HUDEP-2 (cell line): ENCODE results near the gene CCR7.
"Not testable (repeated sequence)": the region's sequence is repeated elsewhere in the genome, so short reads cannot be mapped to it uniquely, and the experiment has no call there.

Source experiments
- DNase-seq, 76 experiments: peaks; one replicate each; lab custom pipeline; 2025; ENCODE audit not compliant: unreplicated experiment in 76 of 76; lab: John Stamatoyannopoulos, UW

The CCR7 gene

DNA sequence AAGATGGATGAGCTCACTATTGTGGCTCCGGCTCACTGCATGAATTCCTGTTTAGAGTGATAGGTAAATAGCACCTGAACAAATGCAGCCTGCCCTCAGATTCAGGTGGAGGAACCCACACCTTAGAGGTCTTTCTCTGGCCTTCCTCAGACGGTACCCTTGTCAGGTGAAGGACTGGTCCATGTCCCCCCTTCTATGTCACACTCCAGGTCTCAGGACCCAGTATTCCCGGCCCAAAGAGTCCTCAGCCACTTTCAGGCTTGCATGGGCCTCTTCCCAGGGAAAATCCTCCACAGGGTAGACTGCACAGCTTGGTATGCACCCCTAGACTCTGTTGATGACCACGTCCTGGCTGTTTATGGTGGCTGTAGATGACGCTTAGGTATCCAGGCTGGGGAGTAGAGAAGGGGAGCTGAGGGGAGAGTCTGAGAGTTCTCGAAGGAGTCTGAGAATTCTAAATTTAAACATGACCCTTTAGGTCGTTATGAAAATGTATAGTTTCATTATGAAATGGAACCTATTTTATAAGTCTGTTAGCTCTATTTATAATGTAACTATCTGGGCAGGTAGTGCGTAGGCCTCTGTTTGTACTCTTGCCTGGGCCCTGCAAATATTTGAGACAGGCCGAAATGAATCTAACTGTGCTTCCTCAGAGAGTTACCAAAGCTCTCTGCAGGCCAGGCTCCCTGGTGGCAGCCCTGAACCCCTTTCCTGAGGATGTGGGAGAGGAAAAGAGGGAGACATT lies 32.5 kb upstream of the CCR7 start:
- no peak for DNase-seq

- no peak for DNase-seq
These were observed 31.9 kb upstream of the CCR7 start for GRCh38 chr17:40597156-40597555.

DNA sequence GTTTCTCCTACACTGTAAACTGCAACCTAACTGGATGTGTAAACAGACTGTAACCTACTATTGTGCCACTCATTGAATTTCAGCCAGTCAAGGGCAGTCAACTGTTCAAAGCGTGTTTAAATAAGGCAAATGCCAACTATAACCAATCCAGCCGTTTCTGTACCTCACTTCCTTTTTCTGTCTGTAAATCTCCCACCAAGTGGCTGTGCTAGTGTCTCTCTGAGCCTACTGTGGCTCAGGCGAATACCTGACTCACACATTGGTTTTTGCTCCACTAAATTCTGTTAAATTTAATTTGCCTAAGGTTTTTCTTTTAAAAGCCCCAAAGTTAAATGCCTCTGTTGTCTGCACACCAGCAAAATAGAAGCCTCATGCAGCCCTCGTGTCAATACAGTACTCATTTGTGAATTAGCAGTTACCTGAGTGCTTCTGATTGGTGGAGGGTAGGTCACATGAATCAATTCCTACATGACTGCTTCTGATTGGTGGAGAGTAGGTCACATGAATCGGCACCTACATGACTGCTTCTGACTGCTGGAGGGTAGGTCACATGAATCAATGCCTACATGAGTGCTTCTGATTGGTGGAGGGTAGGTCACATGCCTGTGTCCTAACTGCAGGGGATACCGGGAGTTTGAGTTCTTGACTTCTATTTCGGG lies 31.1 kb upstream of the CCR7 start:
- DNase-seq, result peak in 3 of 76 experiments; percentile 7 to 14 (median 11)

DNA sequence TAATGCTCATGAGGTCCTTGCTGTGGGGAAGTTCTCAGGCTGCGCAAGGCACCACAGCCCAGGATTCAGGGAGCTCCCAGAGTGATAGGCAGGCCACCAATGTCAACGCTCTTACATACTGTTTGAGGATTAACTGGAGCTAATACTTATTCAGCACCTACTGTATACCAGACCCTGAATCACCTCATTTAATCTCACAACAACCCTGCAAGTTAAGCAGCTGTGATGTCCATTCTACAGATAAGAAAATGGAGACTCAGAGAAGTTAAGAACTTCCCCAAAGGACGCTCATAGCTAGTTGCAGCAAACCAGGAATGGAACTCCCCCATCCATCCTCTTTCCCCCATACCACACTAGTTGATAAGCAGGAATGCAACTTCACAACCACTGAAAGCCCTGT lies 25.5 kb upstream of the CCR7 start:
- DNase-seq, result no peak

- no peak for DNase-seq
These were observed 23.3 kb upstream of the CCR7 start for GRCh38 chr17:40588552-40588951.

GRCh38 chr17:40586264-40586663 lies 21.0 kb upstream of the CCR7 start:
- not testable (repeated sequence) for DNase-seq

GRCh38 chr17:40584950-40585349 lies 19.7 kb upstream of the CCR7 start:
- DNase-seq, result not testable (repeated sequence)

- DNase-seq, result no peak
These were observed 17.1 kb upstream of the CCR7 start for GRCh38 chr17:40582328-40582901.

GRCh38 chr17:40580140-40580539 lies 14.9 kb upstream of the CCR7 start:
- no peak for DNase-seq

DNA sequence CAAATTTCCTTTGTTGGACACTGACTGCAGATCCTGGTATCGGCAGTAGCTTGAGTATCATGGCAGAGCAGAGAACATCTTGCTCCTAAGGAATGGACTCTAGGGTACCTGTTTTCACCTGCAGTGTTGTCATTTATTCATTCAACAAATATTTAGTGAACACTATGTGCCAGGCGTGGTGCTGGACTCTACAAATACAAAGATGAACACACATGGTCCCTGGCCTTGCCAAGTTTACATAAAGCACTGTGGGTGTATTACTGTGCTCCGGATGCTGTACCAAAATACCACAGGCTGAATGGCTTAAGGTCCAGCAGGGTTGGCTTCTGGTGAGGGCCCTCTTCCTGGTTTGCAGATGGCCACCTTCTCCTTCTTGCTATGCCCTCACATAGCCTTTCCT lies 14.2 kb upstream of the CCR7 start:
- no peak for DNase-seq

GRCh38 chr17:40577611-40578065 lies 12.4 kb upstream of the CCR7 start:
- DNase-seq, result no peak

GRCh38 chr17:40576113-40576740 lies 11.0 kb upstream of the CCR7 start:
- no peak for DNase-seq

DNA sequence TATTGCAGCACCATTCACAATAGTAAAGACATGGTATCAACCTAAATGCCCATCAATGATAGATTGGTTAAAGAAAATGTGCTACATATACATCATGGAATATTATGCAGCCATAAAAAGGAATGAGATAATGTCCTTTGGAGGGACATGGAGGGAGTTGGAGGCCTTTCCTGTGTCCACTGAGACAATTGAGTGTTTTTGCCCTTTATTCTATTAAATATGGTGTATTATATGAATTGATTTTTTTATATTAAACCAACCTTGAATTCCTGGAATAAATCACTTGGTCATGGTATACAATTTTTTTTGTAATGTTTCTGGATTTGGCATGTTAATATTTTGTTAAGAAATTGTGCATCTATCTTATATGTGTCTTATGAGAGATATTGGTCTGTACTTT lies 9.0 kb upstream of the CCR7 start:
- no peak for DNase-seq

DNA sequence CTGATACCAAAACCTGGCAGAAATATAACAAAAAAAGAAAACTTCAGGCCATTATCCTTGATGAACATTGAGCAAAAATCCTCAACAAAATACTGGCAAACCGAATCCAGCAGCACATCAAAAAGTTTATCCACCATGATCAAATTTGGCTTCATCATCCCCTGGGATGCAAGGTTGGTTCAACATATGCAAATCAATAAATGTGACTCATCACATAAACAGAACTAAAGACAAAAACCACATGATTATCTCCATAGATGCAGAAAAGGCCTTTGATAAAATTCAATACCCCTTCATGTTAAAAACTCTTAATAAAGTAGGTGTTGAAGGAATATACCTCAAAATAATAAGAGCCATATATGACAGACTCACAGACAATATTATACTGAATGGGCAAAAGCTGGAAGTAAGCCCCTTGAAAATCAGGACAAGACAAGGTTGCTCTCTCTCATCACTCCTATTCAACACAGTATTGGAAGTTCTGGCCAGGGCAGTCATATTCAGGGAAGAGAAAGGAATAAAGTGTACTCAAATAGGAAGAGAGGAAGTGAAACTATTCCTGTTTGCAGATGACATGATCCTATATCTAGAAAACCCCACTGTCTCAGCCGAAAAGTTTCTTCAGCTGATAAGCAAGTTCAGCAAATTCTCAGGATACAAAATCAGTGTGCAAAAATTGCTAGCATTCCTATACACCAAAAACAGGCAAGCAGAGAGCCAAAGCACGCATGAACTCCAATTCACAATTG lies 7.1 kb upstream of the CCR7 start:
- DNase-seq, result not testable (repeated sequence)

DNA sequence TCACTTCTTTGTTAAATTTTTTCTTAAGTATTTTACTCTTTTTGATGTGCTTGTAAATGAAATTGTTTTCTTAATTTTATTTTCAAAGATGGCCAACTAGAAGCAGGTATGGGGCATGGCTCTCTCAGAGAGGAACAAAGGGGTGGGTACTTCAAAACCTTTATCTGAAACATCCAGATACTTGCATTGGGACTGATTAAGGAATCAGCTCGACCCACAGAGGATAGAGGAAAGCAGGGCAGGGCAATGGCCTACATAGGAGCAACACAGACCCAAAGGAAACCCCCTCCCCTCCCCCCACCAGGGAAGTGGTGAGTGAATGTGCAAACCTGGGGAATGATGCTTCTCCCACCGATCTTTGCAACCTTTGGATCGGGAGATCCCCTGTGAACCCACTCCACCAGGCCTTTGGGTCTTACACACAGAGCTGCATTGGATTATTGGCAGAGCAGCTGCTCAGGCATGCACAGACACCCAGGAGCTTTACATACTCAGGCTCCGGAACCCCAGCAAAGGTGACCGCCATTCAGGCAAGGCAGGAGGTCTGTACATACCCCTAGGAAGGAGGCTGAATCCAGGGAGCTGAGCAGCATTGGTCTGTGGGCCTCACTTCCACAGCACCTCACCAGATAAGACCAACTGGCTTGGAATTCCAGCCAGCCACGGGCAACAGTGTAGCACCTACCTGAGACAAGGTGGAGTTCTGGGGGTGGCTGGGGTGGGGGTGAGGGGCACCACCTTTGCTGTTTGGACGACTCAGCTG lies 3.0 kb upstream of the CCR7 start:
- DNase-seq, result peak in 65 of 76 experiments; percentile 11 to 83 (median 52)

DNA sequence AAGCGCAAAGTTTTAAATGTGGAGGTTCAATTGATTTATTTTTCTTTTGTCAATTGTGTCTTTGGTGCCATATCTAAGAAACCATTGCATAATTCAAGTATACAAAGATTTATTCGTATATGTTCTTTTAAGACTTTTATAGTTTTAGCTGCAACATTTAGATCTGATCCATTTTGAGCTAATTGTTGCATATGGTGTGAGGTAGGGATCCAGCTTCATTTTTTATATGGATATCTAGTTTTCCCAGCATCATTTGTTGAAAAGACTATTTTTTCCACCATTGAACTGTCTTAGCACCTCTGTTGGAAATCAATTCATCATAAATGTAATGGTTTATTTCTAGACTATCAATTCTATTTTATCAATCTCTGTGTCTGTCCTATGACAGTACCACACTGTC lies 2.1 kb upstream of the CCR7 start:
- DNase-seq, result no peak

DNA sequence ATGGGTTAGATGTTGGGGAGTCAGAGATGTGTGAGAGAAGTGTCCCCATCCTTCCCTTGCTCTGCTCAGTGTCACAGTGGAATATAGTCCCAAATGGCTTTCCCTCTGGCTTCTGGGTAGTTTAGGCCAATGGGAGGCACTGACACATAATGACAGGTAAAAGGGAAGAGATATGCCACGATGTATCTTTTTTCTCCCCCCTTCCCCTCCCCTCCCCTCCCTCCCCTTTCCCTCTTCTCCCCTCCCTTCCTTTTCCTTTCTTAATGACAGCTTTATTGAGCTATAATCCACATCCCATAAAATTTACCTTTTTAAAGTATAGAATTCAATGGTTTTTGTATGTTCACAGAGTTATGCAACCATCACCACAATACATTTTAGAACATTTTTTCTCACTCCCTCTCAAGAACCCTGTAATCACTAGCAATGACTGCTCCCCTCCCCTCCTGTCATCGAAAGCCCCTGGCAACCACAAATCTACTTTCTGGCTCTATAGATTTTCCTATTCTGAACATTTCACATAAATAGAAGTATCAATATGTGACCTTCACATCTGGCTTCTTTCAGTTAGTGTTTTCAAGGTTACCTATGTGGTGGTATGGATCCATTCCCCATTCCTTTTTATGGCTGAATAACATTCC lies 617 bp upstream of the CCR7 start:
- no peak for DNase-seq

DNA sequence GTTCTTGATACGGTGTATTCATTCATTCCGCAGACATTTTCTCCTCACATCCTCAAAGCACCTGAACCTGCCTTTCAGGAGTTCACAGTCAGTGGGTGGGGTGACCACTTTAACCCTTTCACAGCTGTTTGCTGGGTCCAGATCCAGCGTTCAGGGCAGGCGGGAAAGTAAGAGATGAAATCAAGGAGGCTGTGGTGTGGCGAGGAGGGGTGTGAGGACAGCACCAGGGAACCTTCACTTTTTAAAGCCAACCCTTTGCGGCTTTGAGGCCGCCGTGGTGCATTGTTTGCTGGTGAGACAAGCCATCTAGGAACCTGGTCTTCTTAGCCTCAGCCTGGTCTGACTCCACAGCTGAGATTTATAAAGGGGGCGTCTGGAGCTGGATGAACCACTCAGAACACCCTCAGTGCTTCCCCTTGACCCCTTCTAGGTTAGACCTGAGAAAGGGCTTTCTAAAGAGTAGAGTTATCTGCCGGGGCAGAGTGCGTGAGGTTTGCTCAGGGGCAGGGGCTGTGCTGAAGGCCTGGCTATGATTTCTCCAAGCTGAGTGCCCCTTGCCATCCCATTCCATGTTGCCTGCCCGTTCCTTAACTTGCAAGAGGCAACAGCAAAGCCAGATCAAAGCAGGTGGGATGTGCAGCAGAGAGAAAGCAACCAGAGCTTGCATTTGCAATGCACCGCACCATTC lies 933 bp downstream of the CCR7 start:
- no peak for DNase-seq
